GM12878 (cell line): ENCODE results near the gene SNX32.

ENCODE experiments used
- ATF2 ChIP-seq: IDR thresholded peaks from 2 replicates; pipeline ENCODE4 v1.6.1; 2012; ENCODE audit warnings: low read length, inconsistent platforms
- CHD2 ChIP-seq: IDR thresholded peaks from 2 replicates; pipeline ENCODE4 v1.6.1; 2011; ENCODE audit warnings: low read depth, low read length, improper control_type of control experiment, borderline replicate concordance
- CTCF ChIP-seq, 3 experiments: IDR thresholded peaks in 2 of 3; conservative IDR thresholded peaks in 1 of 3; 2 replicates each; pipeline ENCODE4 v1.5.1; 2011; ENCODE audit warnings: low read depth in 3 of 3, low read length in 3 of 3, mild to moderate bottlenecking in 3 of 3, control low read depth in 2 of 3, moderate library complexity in 2 of 3, inconsistent platforms in 1 of 3, mixed read lengths in 1 of 3; ENCODE audit not compliant: control insufficient read depth in 2 of 3, insufficient read depth in 1 of 3; ENCODE audit errors: extremely low read depth in 1 of 3
- ELK1 ChIP-seq: IDR thresholded peaks from 2 replicates; pipeline ENCODE4 v1.6.1; 2012; ENCODE audit warnings: low read depth, low read length, improper control_type of control experiment
- EZH2 ChIP-seq: IDR thresholded peaks from 2 replicates; pipeline ENCODE4 v1.6.1; 2012; ENCODE audit warnings: low read depth, mild to moderate bottlenecking, control low read depth, inconsistent platforms, low read length, borderline replicate concordance; ENCODE audit not compliant: control insufficient read depth
- GATAD2B ChIP-seq: fragments of 450-650 bp; conservative IDR thresholded peaks from 2 replicates; pipeline ENCODE4 v1.6.1; 2017; ENCODE audit warnings: low read depth, mild to moderate bottlenecking, moderate library complexity
- HDAC2 ChIP-seq: fragments of 200-600 bp; sonication (generic); IDR thresholded peaks from 2 replicates; pipeline ENCODE4 v1.6.1; 2017
- PKNOX1 ChIP-seq: fragments of 450-650 bp; IDR thresholded peaks from 2 replicates; pipeline ENCODE4 v1.6.1; 2016; ENCODE audit warnings: mild to moderate bottlenecking
- TAF1 ChIP-seq: IDR thresholded peaks from 2 replicates; pipeline ENCODE4 v1.6.1; 2011; ENCODE audit warnings: mild to moderate bottlenecking, low read depth, low read length, borderline replicate concordance

- peak; percentile 60; the same call in 1 of the 2 replicates for TF ChIP-seq CHD2
- TF ChIP-seq ELK1: peak; percentile 26; the same call in 1 of the 2 replicates
- peak; percentile 99 to 100 (median 100); a peak in 5 of 6 replicates for TF ChIP-seq CTCF (IDR thresholded peaks at IDR 0.05 in 2 of 3, conservative IDR thresholded peaks at IDR 0.05 in 1 of 3; ENCODE audit: control insufficient read depth in 2 of 3, extremely low read depth in 1 of 3, insufficient read depth in 1 of 3, low read depth in 3 of 3, low read length in 3 of 3)
- no peak for TF ChIP-seq TAF1
- TF ChIP-seq HDAC2: no peak
- TF ChIP-seq GATAD2B: peak; percentile 55; the same call in 1 of the 2 replicates
- TF ChIP-seq ATF2: no peak
- no peak for TF ChIP-seq EZH2
- no peak for TF ChIP-seq PKNOX1
These were observed 50.9 kb downstream of the SNX32 start for GRCh38 chr11:65884716-65885092.
